HCT116 (cell line): ENCODE measurements around the gene MRPL30.

Experiments used
- CTCF ChIP-seq, 3 experiments: fragments of 200-600 bp in 1 of 3; sonication (generic) in 1 of 3; IDR thresholded peaks in 2 of 3; conservative IDR thresholded peaks in 1 of 3; 2 replicates each; pipeline ENCODE4 v1.5.1; 2012 to 2017; ENCODE audit warnings: low read depth in 2 of 3, low read length in 2 of 3, antibody characterized with exemption in 1 of 3, borderline replicate concordance in 1 of 3, control low read depth in 1 of 3, mild to moderate bottlenecking in 1 of 3, mixed read lengths in 1 of 3, mixed run types in 1 of 3, moderate library complexity in 1 of 3; ENCODE audit not compliant: insufficient read depth in 1 of 3
- EZH2 ChIP-seq: fragments of 200-600 bp; sonication (generic); IDR thresholded peaks from 2 replicates; pipeline ENCODE4 v1.6.1; 2017; ENCODE audit warnings: antibody characterized with exemption, mixed run types
- JUND ChIP-seq: IDR thresholded peaks from 2 replicates; pipeline ENCODE4 v1.6.1; 2012
- MAX ChIP-seq: IDR thresholded peaks from 2 replicates; pipeline ENCODE4 v1.6.1; 2012
- POLR2A ChIP-seq: IDR thresholded peaks from 2 replicates; pipeline ENCODE4 v1.7.0; 2011; ENCODE audit warnings: borderline replicate concordance; ENCODE audit not compliant: insufficient read depth, insufficient read length; ENCODE audit errors: extremely low read depth
- REST ChIP-seq: IDR thresholded peaks from 2 replicates; pipeline ENCODE4 v1.6.1; 2012; ENCODE audit warnings: low read depth
- SP1 ChIP-seq: IDR thresholded peaks from 2 replicates; pipeline ENCODE4 v1.6.1; 2012; ENCODE audit warnings: low read depth
- YY1 ChIP-seq: IDR thresholded peaks from 2 replicates; pipeline ENCODE4 v1.6.1; 2011; ENCODE audit warnings: low read length, low read depth, moderate library complexity, mild to moderate bottlenecking; ENCODE audit not compliant: insufficient replicate concordance; ENCODE audit errors: extremely low read depth

GRCh38 chr2:99188357-99188756, 7.4 kb downstream of the MRPL30 start:
- TF ChIP-seq REST (no peak), POLR2A (no peak), CTCF (IDR thresholded peaks at IDR 0.05 in 2 of 3, conservative IDR thresholded peaks at IDR 0.05 in 1 of 3; ENCODE audit: borderline replicate concordance in 1 of 3, insufficient read depth in 1 of 3, low read depth in 2 of 3, low read length in 2 of 3) (no peak), EZH2 (no peak), YY1 (no peak), SP1 (no peak), JUND (no peak), MAX (no peak)
